NCI-H446 treated with DMSO at 0.1 percent for 48 hours (cell line): ENCODE data around the gene COPG1.
A peak's percentile ranks its signal among the peaks of the same experiment; 100 is the strongest.

Source experiments
- DNase-seq: peaks from one replicate; lab custom pipeline; 2025; lab: John Stamatoyannopoulos, UW

Gene COPG1

DNA sequence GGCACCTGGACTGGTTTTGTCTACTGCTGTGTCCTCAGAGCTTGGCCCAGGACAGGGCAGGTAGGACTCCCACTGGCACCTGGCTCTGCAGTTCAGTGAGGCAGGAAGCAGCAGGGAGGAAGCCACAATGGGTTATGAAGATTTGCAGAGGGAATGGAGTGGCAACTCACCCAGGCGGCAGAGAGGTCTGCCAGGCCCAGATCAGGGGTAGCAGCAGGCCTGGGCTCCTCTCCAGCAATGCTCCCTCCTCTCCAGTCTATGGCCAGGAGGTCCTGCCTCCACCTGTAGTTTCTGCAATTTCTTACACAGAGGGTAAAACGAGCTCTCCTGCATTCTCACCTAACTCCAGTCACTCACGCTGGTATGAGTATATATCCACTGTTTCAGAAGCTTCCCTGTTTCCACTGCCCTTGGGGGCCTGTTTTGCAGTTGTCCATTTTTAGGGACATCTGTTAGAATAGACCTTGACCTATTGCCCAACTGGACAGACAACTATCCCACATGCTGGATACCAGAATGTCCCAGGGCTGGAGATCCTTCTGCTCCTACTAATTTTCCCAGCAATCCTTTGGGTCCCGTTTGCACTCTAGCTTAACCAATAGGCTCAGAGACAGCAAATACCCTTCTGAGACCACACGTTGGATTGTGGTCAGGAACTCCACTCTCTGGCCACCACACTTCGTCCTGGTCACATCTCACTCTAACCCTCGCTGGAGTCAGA, 64.4 kb downstream of the COPG1 start:
- DNase-seq, result no peak

DNA sequence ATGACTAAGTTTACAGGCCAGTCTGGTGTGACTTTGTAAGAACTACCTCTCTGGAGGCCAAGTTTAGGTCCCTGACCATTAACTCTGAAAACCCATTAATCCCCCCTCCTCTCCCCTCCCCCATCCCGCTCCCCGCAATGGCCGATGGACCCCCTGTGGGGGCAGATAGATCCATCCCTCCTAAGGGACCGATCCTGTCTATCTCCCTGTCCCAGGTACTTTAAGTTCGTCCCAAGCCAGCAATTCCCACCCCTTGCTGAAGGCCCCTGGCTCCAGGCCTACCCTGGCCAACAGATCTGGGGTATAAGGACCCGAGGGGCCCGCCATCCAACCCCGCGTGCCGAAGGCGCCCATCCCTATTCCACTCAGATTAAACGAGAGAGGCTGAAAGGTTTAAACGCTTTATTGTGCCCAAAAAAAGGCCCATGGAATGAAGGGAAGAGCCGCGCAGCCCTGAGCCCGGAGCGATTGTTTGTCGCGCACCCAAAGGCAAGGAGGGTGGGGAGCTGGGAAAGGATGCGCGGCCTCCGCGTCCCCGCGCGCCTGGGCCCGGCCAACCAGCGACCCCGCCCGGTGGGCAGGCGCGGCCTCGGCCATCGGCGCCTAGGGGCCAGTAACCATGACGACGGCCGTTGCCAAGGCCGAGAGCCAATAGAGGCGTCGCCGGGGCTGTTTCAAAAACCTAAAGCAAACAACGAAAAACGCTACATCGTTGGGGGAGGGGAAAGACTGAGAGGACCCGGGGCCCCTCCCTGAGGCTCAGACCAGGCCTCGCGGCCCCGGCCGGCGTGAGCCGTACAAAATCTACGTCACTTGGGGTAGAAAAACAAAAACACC, 65.2 kb downstream of the COPG1 start:
- DNase-seq, result peak; percentile 89

DNA sequence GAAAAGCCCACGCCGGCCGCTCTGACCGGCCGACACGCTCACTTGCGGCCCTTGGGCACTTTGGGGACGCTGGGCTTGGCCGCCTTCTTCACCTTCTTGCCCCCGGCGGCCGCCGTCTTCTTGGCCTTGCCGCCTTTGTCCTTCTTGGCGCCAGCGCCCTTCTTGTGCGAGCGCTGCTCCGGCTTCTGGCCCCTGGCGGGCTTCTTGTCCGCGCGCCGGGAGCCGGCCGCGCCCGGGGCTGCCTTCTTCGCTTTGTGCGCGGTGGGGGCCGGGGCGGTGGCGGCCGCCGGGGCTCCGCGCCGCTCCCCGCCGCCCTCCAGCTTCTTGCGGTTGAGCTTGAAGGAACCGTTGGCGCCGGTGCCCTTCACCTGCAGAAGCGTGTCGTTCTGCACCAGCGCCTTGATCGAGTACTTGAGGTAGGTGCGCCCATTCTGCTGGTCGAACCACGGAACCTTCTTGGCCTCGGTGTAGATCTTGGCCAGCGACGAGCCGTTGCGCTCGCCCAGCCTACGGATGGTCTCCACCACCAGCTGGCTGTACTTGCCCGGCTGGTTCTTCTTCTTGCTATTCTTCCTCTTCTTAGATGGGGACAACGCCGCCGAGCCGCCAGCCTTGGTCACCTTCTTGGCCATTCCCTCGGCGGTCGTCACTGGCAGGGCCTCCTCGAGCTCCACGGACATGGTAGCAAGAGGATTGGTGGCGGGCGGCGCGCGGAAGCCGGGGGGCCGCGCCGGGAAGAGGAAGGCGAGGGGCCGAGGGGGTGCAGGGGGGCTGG, 66.0 kb downstream of the COPG1 start:
- DNase-seq, result no peak

DNA sequence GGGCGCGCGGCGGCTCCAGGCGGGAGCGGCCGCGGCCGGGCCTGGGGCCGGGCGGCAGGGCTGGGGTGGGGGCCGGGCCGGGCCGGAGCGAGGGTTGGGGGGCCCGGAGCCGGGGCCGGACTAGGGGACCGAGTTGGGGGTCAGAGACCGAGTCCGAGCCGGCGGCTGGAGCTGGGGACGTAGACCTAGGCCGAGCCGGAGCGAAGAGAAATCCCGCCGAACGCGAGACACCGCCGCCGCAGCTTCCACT, 66.5 kb downstream of the COPG1 start:
- DNase-seq, result no peak

DNA sequence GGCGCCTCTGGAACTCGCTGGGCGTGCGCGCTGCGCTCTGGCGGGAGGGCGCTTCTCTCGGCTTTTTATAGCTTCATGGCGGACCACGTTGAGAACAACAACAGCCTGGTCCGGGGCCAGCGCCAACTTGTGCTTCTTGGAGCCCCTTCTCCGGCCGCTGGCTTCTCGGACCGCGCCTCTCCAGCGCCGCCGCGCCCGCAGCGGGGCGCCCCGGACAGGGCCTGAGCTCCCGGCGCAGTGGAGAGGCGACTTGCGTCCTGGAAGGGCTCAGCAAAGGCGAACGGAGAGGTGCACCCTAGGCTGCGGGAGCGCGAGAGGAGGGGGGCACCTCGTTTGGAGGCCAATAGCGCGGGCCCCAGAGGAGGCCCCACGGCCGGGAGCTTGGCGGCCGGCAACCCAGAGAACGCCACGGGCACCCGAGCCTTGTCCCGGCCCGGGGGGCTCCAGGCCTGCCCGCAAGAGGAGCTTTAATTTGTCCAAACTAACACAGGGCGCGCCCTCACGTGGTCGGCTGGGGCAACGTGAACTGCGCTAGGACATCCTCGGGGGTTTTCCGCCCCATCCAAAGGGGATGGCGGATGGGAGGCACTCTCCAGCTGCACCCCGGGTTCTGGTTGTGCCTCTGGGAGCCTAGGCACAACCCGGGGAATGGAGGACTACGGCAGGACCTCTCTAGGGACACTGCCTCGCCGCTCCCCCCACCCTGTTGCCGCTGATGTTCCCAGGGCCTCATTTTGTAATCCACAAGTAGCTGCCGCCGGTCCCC, 67.0 kb downstream of the COPG1 start:
- DNase-seq, result peak; percentile 59

DNA sequence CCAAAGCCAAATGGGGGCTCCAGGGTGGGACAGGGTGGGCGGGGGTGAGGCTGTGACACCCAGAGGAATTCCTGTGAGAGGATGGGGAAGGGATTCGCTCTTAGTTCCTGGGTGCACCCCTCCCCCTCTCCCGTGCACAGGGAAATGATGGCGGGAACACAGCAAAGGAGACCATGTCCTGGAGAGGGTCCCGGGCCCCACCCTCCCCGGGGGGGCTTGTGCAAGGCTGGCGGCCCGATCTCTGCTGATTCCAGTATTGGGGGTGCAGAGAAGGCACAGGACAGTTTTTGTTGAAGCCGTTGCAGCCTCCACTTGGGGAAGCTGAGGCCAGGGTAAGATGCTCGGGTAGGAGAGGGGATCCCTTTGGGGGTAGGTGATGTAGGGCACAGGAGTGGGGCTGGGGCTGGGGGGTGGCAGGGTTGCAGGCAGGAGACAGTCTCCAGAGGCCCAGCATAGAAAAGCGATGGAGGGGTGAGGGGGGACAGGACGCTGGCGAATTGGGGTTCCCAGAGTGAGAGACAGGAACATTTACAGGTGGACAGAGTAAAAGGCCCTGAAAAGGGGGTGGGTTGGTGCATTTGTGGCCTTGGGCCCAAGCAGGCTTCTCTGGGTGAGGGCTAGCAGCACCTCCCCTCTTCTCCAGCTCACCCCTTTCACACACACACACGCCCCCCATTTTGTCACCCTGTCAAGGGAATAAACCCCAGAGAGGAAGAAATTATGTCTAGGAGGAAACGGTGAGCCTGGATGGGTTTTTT, 67.8 kb downstream of the COPG1 start:
- no peak for DNase-seq

DNA sequence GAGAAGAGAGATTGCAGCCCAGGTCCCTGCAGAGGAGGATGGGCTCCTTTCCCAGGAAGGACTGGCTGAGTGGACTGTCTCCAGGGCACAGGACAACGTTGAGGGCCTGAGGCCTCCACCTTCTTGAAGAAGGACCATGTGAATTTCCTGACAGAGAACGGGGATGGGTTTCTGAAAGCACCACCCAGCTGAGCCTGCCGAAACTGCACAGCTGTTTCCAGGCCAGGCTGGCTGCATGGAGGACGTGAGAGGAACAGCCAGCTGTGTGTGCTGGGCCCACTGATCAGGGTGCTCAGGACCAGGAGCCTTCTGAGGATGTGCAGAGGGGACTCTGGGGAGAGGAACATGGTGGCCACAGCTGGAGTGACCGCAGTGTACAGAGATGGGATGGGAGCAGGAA, 68.4 kb downstream of the COPG1 start:
- no peak for DNase-seq

DNA sequence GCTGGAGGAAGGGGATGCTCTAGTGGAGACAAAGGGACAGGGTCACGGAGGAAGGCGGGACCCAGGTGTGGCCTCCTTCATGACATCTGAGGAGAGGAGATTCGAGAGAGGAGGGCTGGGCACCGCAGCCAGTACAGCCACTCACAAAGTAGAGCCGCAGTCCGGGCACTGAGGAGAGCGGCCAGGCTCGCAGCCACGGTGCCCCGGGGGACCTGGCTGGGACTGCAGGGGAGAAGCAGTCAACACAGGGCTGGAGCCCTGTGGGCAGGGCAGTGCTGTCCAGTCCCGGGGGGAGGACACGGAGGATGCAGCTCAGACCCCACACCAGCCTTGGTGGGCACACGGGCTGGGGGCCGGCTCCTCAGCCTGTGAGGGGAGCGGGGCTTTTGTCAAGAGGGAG, 69.5 kb downstream of the COPG1 start:
- DNase-seq, result no peak

DNA sequence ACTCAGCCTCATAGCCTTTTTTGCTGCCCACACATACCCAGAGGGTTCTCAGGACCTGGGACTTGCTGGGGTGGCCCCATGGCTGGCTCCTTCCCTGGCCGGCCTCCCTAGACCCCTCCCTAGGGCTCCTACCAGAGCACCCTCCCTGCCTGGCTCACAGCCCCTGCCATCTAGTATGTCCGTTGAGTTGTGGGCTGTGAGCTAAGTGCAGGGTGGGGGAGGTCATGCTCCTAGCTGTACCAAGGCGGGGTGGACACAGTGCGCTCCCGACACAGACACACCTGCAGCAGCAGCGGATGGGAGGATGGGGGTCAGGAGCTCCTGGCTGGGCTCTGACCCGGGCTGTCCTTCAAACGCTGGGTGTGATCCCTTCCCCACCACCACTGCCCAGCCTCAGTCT, 70.9 kb downstream of the COPG1 start:
- no peak for DNase-seq

DNA sequence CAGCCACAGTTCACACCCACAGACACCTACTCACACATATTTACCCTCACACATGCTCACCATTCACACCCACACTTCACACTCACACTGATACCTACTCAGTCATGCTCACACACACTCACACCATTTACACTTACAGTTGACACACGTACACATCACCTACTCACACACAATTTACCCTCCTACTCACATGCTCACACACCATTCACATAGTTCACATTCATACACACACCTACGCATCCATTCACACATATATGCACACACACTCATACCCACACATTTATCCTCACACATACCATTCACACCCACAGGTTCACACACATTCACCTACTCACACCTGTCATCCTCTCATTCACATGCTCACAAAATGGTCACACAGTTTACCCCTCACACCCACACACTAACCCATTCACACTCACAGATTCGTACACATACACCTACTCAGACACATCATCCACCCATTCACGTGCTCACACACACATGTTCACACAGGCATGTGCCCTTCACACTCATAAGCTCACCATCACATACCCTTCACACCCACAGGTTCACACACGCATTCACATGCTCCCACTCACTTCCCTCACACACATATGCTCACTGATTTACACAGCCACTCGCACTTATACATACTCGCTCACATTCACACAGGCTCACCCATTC, 71.5 kb downstream of the COPG1 start:
- DNase-seq, result no peak

DNA sequence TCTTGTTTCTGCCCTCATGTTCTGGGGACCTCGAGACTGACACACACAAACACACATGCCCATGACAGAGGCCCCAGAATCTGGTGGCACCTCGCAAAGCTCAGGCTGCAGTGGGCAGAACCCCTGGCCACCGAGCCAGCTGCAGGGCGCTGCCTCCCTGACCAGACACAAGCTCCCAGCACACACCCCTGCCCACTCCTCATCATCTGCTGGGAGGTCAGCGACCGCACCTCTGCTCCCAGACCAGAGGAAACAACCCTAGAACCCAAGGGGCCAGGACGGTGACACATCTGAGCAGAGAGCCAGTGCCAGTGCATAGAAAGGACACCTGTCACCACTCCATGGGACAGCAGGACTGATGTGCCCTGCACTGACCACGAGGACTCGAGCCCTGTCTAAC, 72.5 kb downstream of the COPG1 start:
- no peak for DNase-seq

DNA sequence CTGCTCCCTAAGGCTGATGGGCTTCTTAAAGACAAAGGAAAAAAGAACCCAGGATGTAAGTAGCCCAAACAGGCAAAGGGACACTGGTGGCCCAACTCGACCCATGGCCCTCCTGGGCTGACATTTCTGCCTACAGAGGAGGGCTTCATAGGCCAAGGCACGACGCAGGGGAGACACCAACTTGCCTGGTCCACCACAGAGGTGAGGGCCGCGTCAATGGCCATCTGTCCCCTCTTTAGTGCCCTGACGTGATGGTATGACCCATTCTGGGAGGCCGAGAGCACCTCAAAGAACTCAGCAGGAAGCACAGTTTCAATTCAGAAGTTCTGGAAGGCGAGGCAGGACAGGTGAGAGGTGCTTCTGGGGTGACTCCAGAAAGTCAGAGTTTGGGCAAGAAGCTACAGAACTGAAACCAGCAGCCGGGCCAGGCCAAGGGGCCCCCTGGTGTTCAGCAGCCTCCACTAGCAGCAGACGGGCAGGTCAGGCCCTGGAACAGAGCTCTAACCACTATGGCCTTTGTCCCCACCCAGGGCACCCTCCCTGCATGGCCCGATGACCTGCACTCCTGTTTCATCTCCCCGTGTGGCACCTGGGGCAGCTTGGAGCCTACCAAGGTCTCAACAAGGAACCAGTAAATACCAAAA, 74.4 kb downstream of the COPG1 start:
- no peak for DNase-seq

DNA sequence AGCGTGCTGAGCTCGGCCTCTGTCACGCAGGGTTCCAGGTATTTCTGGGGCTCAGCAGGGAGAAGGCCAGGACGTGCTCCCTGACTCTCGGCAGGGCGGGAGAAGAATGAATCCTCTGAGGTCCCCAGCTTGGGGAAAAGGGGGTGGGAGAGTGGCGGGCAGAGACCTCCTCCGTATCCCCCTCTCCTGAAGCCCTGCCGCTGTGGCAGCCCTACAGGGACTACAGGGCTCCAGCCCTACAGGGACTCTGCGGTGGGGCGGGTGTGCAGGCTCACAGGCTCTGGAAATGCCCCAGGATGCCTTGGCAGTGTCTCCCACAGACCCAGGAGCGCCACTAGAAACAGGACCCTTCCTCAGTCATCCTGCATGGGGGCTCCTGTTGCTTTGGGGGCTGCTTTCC, 75.4 kb downstream of the COPG1 start:
- no peak for DNase-seq

DNA sequence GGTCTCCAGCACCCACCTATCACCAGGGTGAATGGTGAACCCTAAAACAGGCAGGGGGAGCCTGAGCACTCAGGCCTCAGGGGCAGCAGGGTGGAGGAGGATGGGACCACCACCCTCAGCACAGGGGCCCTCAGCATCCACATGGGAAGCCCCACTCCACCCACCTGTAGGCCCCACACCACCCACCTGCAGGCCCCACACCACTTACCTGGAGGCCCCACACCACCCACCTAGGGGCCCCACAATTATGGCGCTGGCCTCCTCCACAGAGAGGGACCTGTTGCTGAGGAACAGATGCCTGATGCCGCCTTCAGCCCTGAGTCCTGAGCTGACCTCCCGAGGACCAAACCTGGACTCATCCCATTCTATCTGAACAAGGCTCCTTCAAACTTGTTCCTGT, 76.0 kb downstream of the COPG1 start:
- no peak for DNase-seq

DNA sequence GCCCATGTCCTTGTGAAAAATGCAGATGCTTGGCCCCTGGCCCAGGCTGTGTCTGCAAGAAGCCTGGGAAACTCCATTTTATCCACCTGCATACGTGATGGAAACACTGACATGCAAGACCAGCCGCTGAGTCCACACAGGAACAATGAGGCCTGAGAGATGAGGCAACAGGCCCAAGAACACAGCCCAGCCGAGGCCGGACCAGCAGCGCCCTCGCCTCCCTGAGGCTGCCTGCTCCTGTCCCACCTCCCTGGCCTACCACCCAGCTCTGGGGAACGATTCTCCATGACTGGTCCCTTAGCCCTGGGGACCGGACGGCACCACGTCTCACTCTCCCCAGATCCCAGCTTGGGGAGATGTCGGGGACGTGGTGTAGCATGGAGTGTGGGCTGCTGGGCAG, 76.7 kb downstream of the COPG1 start:
- DNase-seq, result no peak

DNA sequence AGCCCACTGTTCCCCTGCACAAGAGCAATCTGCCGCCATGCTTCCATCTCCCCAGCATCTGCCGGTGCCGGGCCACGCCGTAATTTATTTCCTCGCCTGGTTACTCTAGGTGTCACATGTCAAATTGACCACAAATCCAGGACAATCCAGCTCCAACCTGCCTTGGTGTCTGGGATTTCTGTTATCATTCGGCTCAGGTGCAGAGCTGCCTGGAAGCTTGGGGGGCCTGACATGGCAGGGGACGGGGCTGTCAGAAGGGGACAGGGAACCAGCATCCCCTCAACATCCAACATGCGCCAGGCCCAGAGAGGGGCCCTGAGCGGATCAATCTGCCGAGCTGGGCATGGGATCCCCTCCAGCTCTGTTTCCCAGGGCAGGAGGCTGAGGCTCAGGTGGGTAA, 77.2 kb downstream of the COPG1 start:
- no peak for DNase-seq
